DOHH2 (cell line): ENCODE measurements around the gene PLA2G4F.

ENCODE experiments used
- H3F3A ChIP-seq: fragments of 200-600 bp; sonication (generic), shearing (Covaris generic); 2 replicates; pipeline ENCODE4 v1.6.0; 2016; ENCODE audit warnings: antibody characterized with exemption, mild to moderate bottlenecking; ENCODE audit not compliant: control insufficient read depth, insufficient read depth
- H3K27ac ChIP-seq: fragments of 200-600 bp; sonication (generic); 2 replicates; pipeline ENCODE4 v1.5.1; 2014; ENCODE audit warnings: low read depth, mild to moderate bottlenecking, low read length, moderate library complexity
- H3K27me3 ChIP-seq: fragments of 200-600 bp; sonication (generic); 2 replicates; pipeline ENCODE4 v1.6.1; 2014; ENCODE audit warnings: mild to moderate bottlenecking, low read length, mixed read lengths; ENCODE audit not compliant: control insufficient read depth
- H3K36me3 ChIP-seq: fragments of 200-600 bp; sonication (generic); 2 replicates; pipeline ENCODE4 v1.6.1; 2014; ENCODE audit warnings: mild to moderate bottlenecking, low read length, moderate library complexity, mixed read lengths; ENCODE audit not compliant: control insufficient read depth
- H3K4me1 ChIP-seq: fragments of 200-600 bp; sonication (generic); 2 replicates; pipeline ENCODE4 v1.6.1; 2014; ENCODE audit warnings: mild to moderate bottlenecking, low read length, mixed read lengths; ENCODE audit not compliant: control insufficient read depth
- H3K4me2 ChIP-seq: fragments of 200-600 bp; sonication (generic); 2 replicates; pipeline ENCODE4 v1.6.0; 2014; ENCODE audit warnings: mild to moderate bottlenecking, low read length, moderate library complexity
- H3K4me3 ChIP-seq: fragments of 200-600 bp; sonication (generic); 2 replicates; pipeline ENCODE4 v1.5.1; 2014; ENCODE audit warnings: mild to moderate bottlenecking, low read length, mixed read lengths
- H3K79me2 ChIP-seq: fragments of 200-600 bp; sonication (generic); 2 replicates; pipeline ENCODE4 v1.6.1; 2014; ENCODE audit warnings: mild to moderate bottlenecking, low read length, mixed read lengths; ENCODE audit not compliant: control insufficient read depth
- H3K9me2 ChIP-seq: fragments of 200-600 bp; sonication (generic); replicated peaks from 2 replicates; pipeline ENCODE4 v1.6.1; 2014; ENCODE audit warnings: mild to moderate bottlenecking, low read length, mixed read lengths; ENCODE audit not compliant: control insufficient read depth
- H3K9me3 ChIP-seq: fragments of 200-600 bp; sonication (generic); 2 replicates; pipeline ENCODE4 v1.6.1; 2014; ENCODE audit warnings: antibody characterized with exemption, low read length, mixed read lengths; ENCODE audit not compliant: control insufficient read depth, insufficient read depth
- H4K20me1 ChIP-seq: fragments of 200-600 bp; sonication (generic); 2 replicates; pipeline ENCODE4 v1.6.0; 2014; ENCODE audit warnings: low read depth, mild to moderate bottlenecking, antibody characterized with exemption, low read length, moderate library complexity; ENCODE audit not compliant: control insufficient read depth, insufficient read depth
- EZH2phosphoT487 ChIP-seq: fragments of 200-600 bp; sonication (generic); IDR thresholded peaks from 2 replicates; pipeline ENCODE4 v1.6.1; 2017; ENCODE audit warnings: borderline replicate concordance, mild to moderate bottlenecking, antibody characterized with exemption, low read length, moderate library complexity, mixed read lengths
- TF ChIP-seq, protein P1 (sequence below): fragments of 200-600 bp; sonication (generic); IDR thresholded peaks from one replicate; pipeline ENCODE4 v1.5.1; 2014; ENCODE audit warnings: antibody characterized with exemption, mild to moderate bottlenecking, low read depth, low read length; ENCODE audit not compliant: poor library complexity, severe bottlenecking

Gene PLA2G4F

DNA sequence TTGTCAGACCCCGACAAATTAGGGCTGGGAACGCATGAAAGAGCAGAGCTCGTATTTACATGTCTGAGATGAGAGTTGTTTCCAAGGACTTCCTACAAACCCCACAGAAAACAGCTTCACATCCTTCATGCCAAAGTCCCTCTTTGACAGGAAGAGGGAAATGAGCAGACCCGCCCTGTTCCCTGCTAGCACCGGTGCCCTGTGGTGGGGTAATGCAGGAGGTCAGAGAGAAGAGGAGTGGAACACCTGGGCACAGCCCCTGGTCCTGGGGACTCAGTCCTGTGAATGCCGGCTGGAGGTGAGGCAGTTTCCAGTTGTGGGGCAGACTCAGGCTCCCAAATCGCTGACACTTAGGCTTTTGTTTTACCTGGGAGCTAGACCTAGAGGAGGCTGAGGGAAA is 66.1 kb downstream of the PLA2G4F start:
- no peaks in the 10 kb centered on the region for H3K36me3 ChIP-seq

DNA sequence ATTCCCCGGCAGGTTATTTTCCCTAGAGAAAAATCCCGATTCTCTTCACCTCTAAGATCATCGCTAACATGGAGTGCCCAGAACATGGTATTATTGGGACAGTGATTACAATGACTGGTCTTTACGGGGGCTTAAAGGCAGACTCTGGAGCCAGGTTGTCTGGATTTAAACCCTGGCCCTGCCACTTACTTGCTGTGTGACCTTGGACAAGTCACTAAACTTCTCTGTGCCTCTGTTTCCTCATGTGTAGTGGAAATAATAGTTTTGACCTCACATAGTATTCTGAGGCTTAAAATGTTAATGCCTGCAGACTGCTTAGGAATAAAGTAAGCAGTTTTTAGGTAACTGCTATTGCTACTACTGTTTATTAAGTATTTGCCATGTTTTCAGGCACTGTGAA is 66.5 kb downstream of the PLA2G4F start:
- Histone ChIP-seq H3F3A (no peaks in the 10 kb centered on the region), H3K27ac (no peak overlapping the region), H3K9me2 (no peaks in the 10 kb centered on the region), H3K4me1 (peaks cover 6% of the 10 kb centered on the region; the same call in 1 of the 2 replicates), H3K36me3 (no peaks in the 10 kb centered on the region), H3K79me2 (no peaks in the 10 kb centered on the region), H4K20me1 (no peaks in the 10 kb centered on the region), H3K4me2 (no peak overlapping the region), H3K27me3 (peaks cover 9% of the 10 kb centered on the region), H3K9me3 (no peaks in the 10 kb centered on the region), H3K4me3 (no peak overlapping the region)
- no peak for TF ChIP-seq EZH2phosphoT487
- TF ChIP-seq, protein P1, sequence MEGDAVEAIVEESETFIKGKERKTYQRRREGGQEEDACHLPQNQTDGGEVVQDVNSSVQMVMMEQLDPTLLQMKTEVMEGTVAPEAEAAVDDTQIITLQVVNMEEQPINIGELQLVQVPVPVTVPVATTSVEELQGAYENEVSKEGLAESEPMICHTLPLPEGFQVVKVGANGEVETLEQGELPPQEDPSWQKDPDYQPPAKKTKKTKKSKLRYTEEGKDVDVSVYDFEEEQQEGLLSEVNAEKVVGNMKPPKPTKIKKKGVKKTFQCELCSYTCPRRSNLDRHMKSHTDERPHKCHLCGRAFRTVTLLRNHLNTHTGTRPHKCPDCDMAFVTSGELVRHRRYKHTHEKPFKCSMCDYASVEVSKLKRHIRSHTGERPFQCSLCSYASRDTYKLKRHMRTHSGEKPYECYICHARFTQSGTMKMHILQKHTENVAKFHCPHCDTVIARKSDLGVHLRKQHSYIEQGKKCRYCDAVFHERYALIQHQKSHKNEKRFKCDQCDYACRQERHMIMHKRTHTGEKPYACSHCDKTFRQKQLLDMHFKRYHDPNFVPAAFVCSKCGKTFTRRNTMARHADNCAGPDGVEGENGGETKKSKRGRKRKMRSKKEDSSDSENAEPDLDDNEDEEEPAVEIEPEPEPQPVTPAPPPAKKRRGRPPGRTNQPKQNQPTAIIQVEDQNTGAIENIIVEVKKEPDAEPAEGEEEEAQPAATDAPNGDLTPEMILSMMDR, result no peak

More for the DNA sequence above, 66.1 kb downstream of the PLA2G4F start:
- no peaks in the 10 kb centered on the region for H3K9me2 ChIP-seq
- H3K9me3 ChIP-seq, result no peaks in the 10 kb centered on the region
- H3F3A ChIP-seq, result no peaks in the 10 kb centered on the region
- H3K27me3 ChIP-seq, result peaks cover 9% of the 10 kb centered on the region
- H3K79me2 ChIP-seq, result no peaks in the 10 kb centered on the region
- no peak overlapping the region for H3K4me3 ChIP-seq
- no peak overlapping the region for H3K27ac ChIP-seq
- H3K4me1 ChIP-seq, result peaks cover 6% of the 10 kb centered on the region; the same call in 1 of the 2 replicates
- no peaks in the 10 kb centered on the region for H4K20me1 ChIP-seq
- H3K4me2 ChIP-seq, result no peak overlapping the region
- TF ChIP-seq EZH2phosphoT487, result no peak
- TF ChIP-seq, protein P1, result no peak
